ENCODE results near the gene STIP1. TPM values are rescaled to one million over a fixed set of nuclear protein-coding genes. Genes with fewer than 3 reads are reported as not detected.

STIP1 gene
- total RNA-seq, 1 experiment from 2014 or later = 171 TPM

DNA sequence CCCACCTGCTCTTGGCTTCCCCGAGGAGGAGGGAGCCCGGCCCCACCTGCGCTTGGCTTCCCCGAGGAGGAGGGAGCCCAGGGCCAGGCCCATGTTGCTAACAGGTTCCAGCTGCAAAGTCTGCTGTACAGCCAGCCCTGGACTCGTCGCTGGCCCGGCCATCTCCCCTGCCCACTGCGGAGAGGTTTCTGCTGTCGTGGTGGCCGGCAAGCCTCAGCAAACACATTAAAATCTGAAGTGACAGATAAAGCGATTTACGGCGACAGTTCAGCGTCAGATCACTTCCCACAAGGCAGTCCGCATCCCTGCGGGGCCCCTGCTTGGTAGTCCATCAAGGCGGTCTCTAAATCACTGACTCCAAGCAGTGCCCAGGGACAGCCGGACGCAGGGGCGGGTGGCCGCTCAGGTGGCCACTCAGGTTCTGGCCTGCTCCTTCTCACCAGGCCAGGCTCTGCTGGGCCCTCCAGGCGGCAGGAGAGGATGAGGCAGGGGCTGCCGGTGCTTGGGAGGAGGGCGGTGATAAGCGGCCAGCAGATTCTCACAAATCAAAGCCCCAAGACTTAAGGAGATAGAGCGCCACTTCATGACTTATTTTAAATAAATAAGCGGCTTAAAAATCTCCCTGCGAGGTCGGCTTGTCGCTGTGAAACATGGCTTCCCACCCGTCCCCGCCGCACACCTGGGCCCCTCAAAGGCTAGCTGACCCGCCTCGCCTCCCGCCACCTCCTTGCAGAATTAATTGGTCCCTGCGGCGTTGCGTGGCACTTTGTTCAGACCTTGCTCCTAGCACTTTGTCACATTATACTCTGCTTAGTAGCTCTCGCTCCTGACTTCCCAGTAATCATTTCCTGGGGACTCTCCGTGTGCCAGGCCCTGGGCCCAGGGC lies 41.1 kb upstream of the STIP1 start:
- no peaks in the 10 kb centered on the region for H3K27me3 Mint-ChIP-seq (ENCODE audit: insufficient read depth, unreplicated experiment)
- CTCF ChIA-PET = interaction anchor here (1.5 kb wide), 1 partner anchor 308 kb away, joined by 4 read pairs; no protein-coding TSS in a partner anchor
- H3K4me3 Mint-ChIP-seq (ENCODE audit: unreplicated experiment) = no peak overlapping the region
- H3K9me3 Mint-ChIP-seq (ENCODE audit: unreplicated experiment) = no peaks in the 10 kb centered on the region
- peaks cover 6% of the 10 kb centered on the region for H3K4me1 Mint-ChIP-seq (ENCODE audit: insufficient read depth, unreplicated experiment)
- TF ChIP-seq, protein P1, sequence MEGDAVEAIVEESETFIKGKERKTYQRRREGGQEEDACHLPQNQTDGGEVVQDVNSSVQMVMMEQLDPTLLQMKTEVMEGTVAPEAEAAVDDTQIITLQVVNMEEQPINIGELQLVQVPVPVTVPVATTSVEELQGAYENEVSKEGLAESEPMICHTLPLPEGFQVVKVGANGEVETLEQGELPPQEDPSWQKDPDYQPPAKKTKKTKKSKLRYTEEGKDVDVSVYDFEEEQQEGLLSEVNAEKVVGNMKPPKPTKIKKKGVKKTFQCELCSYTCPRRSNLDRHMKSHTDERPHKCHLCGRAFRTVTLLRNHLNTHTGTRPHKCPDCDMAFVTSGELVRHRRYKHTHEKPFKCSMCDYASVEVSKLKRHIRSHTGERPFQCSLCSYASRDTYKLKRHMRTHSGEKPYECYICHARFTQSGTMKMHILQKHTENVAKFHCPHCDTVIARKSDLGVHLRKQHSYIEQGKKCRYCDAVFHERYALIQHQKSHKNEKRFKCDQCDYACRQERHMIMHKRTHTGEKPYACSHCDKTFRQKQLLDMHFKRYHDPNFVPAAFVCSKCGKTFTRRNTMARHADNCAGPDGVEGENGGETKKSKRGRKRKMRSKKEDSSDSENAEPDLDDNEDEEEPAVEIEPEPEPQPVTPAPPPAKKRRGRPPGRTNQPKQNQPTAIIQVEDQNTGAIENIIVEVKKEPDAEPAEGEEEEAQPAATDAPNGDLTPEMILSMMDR (IDR thresholded peaks at IDR 0.05; ENCODE audit: unreplicated experiment) = no peak
- peaks cover 8% of the 10 kb centered on the region for H3K36me3 Mint-ChIP-seq (ENCODE audit: insufficient read depth, unreplicated experiment)
- DNase-seq (ENCODE audit: unreplicated experiment) = no peak
- BruUV-seq (replicated peaks) = no TSS peak
- intact Hi-C loops (cut with micrococcal nuclease) = loop anchor here (5.0 kb wide), 2 partner anchors 103 to 158 kb away; partner anchors contain the start of gene OTUB1
- H3K27ac Mint-ChIP-seq (ENCODE audit: low read depth, unreplicated experiment) = no peak overlapping the region
- POLR2A ChIA-PET = no interaction called here

DNA sequence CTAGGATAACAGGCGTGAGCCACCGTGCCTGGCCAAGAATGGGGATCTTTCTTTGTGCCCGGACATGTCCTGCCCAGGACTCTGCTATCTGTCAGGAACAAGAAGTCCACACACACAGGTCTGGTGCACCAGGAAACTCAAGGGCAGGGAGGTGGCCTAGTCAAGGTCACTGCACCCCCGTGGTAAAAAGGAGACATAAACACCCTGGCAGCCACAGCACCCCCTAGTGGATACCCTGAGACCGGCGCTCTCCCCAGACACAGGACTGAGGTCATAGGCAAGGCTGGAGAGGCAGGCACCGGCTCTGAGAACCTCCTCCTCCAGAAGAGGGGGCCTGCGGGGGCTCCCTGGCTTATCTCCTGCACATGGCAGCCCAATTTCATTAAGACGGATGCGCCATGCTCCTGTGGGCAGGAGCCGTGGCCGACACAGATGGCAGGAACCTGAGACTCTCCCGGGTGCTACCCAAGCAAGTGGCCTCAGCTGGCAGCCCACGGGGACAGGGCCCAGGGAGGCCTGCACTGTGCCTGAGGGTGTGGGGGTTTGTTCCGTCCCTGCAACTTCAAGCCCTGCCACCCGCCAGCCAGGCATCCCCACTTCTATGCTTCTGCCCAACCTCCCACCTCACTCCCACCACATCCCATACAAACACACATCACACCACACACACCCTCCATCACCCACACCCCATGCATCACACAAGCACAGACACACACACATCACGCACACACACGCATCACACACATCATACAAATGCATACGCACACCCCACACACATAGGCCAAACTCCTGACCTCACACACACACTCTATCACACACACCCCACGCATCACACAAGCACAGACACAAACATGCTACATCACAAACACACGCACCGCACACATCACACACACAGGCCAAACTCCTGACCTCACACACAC lies 39.7 kb upstream of the STIP1 start:
- Mint-ChIP-seq H3K4me3 (ENCODE audit: unreplicated experiment) (no peak overlapping the region), H3K9me3 (ENCODE audit: unreplicated experiment) (no peaks in the 10 kb centered on the region), H3K27ac (ENCODE audit: low read depth, unreplicated experiment) (no peak overlapping the region), H3K27me3 (ENCODE audit: insufficient read depth, unreplicated experiment) (no peaks in the 10 kb centered on the region), H3K4me1 (ENCODE audit: insufficient read depth, unreplicated experiment) (peaks cover 6% of the 10 kb centered on the region), H3K36me3 (ENCODE audit: insufficient read depth, unreplicated experiment) (peaks cover 8% of the 10 kb centered on the region)
- TF ChIP-seq, protein P1 (IDR thresholded peaks at IDR 0.05; ENCODE audit: unreplicated experiment) = peak; percentile 72
- BruUV-seq (replicated peaks) = no TSS peak
- DNase-seq (ENCODE audit: unreplicated experiment) = peak; percentile 49
- intact Hi-C loops (cut with micrococcal nuclease) = loop anchor here (1.0 to 5.0 kb wide), 4 partner anchors 51 to 159 kb away; partner anchors contain the start of gene OTUB1
- ChIA-PET CTCF (interaction anchor here (1.0 to 1.5 kb wide), 2 partner anchors 41 to 309 kb away, joined by 3 to 4 read pairs; no protein-coding TSS in a partner anchor), POLR2A (interaction anchor here (0.7 kb wide), 1 partner anchor 309 kb away, joined by 4 read pairs; no protein-coding TSS in a partner anchor)

DNA sequence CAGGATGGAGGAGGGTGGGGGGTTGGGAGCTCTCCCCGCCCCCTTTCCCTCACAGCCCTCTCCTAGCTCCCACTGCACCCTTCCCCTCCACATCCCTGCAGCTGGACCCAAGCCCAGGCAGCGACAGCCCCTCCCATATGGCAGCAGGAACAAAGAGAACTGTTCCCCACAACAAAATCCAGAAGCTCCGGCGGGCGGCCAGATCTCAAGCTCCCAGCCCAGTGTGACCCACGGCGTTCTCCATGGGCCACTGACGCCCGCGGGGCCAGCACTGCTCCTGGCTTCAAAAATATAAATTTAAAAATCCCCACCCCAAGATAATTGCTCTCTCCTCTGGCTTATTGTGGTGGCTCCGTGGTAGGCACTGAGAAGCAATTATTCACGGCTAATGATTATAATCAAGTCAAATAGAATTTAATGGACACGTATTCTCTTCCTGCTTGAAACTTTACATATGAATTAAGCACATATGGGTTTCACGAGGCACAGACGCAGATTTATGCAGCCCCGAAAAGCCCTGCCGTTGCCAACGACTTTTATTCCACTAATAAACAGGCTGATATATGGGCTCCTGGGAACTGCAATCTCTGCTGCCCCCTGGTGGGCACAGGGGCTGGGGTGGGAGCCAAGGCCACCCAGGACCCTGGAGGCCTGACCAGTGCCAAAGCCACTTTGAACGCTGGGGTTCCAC lies 37.6 kb upstream of the STIP1 start:
- Mint-ChIP-seq H3K9me3 (ENCODE audit: unreplicated experiment) (no peaks in the 10 kb centered on the region), H3K4me1 (ENCODE audit: insufficient read depth, unreplicated experiment) (peaks cover 6% of the 10 kb centered on the region), H3K27ac (ENCODE audit: low read depth, unreplicated experiment) (no peak overlapping the region), H3K4me3 (ENCODE audit: unreplicated experiment) (no peak overlapping the region), H3K36me3 (ENCODE audit: insufficient read depth, unreplicated experiment) (peaks cover 8% of the 10 kb centered on the region), H3K27me3 (ENCODE audit: insufficient read depth, unreplicated experiment) (no peaks in the 10 kb centered on the region)
- TF ChIP-seq, protein P1 (IDR thresholded peaks at IDR 0.05; ENCODE audit: unreplicated experiment) = peak; percentile 86
- peak; percentile 68 for DNase-seq (ENCODE audit: unreplicated experiment)
- BruUV-seq (replicated peaks) = no TSS peak
- CTCF ChIA-PET = interaction anchor here (0.5 to 4.3 kb wide), 15 partner anchors 9 to 410 kb away, joined by 3 to 45 read pairs (median 3); partner anchors contain the start of gene MARK2
- intact Hi-C loops (cut with micrococcal nuclease) = loop anchor here (5.0 kb wide), 2 partner anchors 106 to 161 kb away; partner anchors contain the start of gene OTUB1
- POLR2A ChIA-PET = interaction anchor here (1.2 kb wide), 1 partner anchor 163 kb away, joined by 3 read pairs; no protein-coding TSS in a partner anchor

Measured in MCF 10A (cell line).